H1 (cell line): ENCODE measurements around the gene PGAM2. TPM values are rescaled to one million over a fixed set of nuclear protein-coding genes. Genes with fewer than 3 reads are reported as not detected.

Experiments
- CTCF ChIA-PET: fragments of 300-600 bp; sonication (Branson Sonifier 250); formaldehyde crosslinking; loops from one replicate; lab custom pipeline; 2021; ENCODE audit not compliant: partially characterized antibody; lab: Charles Lee
- POLR2A ChIA-PET: fragments of 300-600 bp; sonication (Branson Sonifier 250); formaldehyde crosslinking; loops from one replicate; lab custom pipeline; 2021; ENCODE audit warnings: inconsistent platforms; ENCODE audit not compliant: partially characterized antibody; lab: Charles Lee
- DNase-seq, 2 experiments: peaks; one replicate each; pipeline versions ENCODE4 v3.0.0 to v3.0.0-alpha.2; 2010 to 2022; ENCODE audit warnings: low spot score in 2 of 2, low read depth in 1 of 2, mixed read lengths in 1 of 2
- FAIRE-seq: peaks from 2 replicates; lab custom pipeline; 2011; peaks lifted over from hg19 to GRCh38; lab: Jason Lieb, UNC
- H2AFZ ChIP-seq: 2 replicates; pipeline ENCODE4 v1.8.1; 2012; ENCODE audit warnings: low read length, inconsistent platforms
- H2AK5ac ChIP-seq: 2 replicates; pipeline ENCODE4 v1.6.1; 2013; ENCODE audit warnings: low read depth, low read length
- H2BK120ac ChIP-seq: replicated peaks from 2 replicates; pipeline ENCODE3; 2013; ENCODE audit warnings: low read depth, low read length, inconsistent platforms
- H2BK12ac ChIP-seq: 2 replicates; pipeline ENCODE4 v1.6.1; 2013; ENCODE audit warnings: low read depth, low read length
- H2BK15ac ChIP-seq: 2 replicates; pipeline ENCODE4 v1.6.1; 2013; ENCODE audit warnings: low read length
- H2BK20ac ChIP-seq: 2 replicates; pipeline ENCODE4 v1.6.1; 2013; ENCODE audit warnings: low read length
- H2BK5ac ChIP-seq: 2 replicates; pipeline ENCODE4 v1.6.1; 2013; ENCODE audit warnings: low read depth, low read length
- H3K14ac ChIP-seq: 2 replicates; pipeline ENCODE4 v1.6.1; 2013; ENCODE audit warnings: inconsistent platforms; ENCODE audit not compliant: insufficient read length
- H3K18ac ChIP-seq: 2 replicates; pipeline ENCODE4 v1.6.1; 2013; ENCODE audit warnings: low read length; ENCODE audit errors: extremely low read depth
- H3K23ac ChIP-seq: 2 replicates; pipeline ENCODE4 v1.6.1; 2013; ENCODE audit warnings: inconsistent platforms; ENCODE audit not compliant: insufficient read length
- H3K23me2 ChIP-seq: 2 replicates; pipeline ENCODE4 v1.6.1; 2013; ENCODE audit warnings: low read depth, low read length
- H3K27ac ChIP-seq: 2 replicates; pipeline ENCODE4 v1.6.1; 2011; ENCODE audit warnings: low read depth, low read length, inconsistent platforms
- H3K27me3 ChIP-seq, 4 experiments: replicated peaks in 1 of 4; 1 replicate in 1 of 4; 2 replicates in 3 of 4; pipeline versions ENCODE4 v1.6.1 to v1.8.1; 2011 to 2013; ENCODE audit warnings: low read length in 3 of 4, mild to moderate bottlenecking in 3 of 4, inconsistent platforms in 2 of 4, mixed read lengths in 2 of 4, moderate library complexity in 1 of 4; ENCODE audit not compliant: control insufficient read depth in 3 of 4, insufficient read depth in 3 of 4; ENCODE audit errors: extremely low read depth in 1 of 4
- H3K36me3 ChIP-seq, 4 experiments: 2 replicates each; pipeline versions ENCODE4 v1.6.1 to v1.8.1; 2011 to 2013; ENCODE audit warnings: mild to moderate bottlenecking in 4 of 4, low read length in 3 of 4, moderate library complexity in 2 of 4, control low read depth in 1 of 4, inconsistent platforms in 1 of 4; ENCODE audit not compliant: insufficient read depth in 4 of 4, control insufficient read depth in 2 of 4
- H3K4ac ChIP-seq: replicated peaks from 2 replicates; pipeline ENCODE3; 2013; ENCODE audit warnings: low read length, low read depth, mixed read lengths, inconsistent platforms; ENCODE audit not compliant: insufficient read length
- H3K4me1 ChIP-seq, 4 experiments: replicated peaks in 1 of 4; 1 replicate in 1 of 4; 2 replicates in 3 of 4; pipeline versions ENCODE4 v1.6.1 to v1.8.1; 2011 to 2013; ENCODE audit warnings: low read length in 3 of 4, inconsistent platforms in 2 of 4, mixed read lengths in 1 of 4; ENCODE audit not compliant: insufficient read depth in 4 of 4, control insufficient read depth in 3 of 4
- H3K4me2 ChIP-seq, 2 experiments: 2 replicates each; pipeline versions ENCODE4 v1.6.1 to v1.8.1; 2011 to 2013; ENCODE audit warnings: low read depth in 2 of 2, low read length in 2 of 2, control low read depth in 1 of 2, inconsistent platforms in 1 of 2, mild to moderate bottlenecking in 1 of 2; ENCODE audit not compliant: insufficient read depth in 1 of 2
- H3K4me3 ChIP-seq, 4 experiments: fragments of 200-600, 300-600 bp in 1 of 4; sonication (generic), shearing (Covaris generic), sonication (Bioruptor Twin) in 1 of 4; 2 replicates each; pipeline versions ENCODE4 v1.5.1 to v1.8.1; 2011 to 2016; ENCODE audit warnings: low read length in 4 of 4, low read depth in 3 of 4, control low read depth in 2 of 4, inconsistent platforms in 2 of 4, mild to moderate bottlenecking in 2 of 4, mixed read lengths in 1 of 4, moderate library complexity in 1 of 4; ENCODE audit not compliant: insufficient read depth in 2 of 4; ENCODE audit errors: extremely low read depth in 1 of 4
- H3K56ac ChIP-seq: replicated peaks from 2 replicates; pipeline ENCODE3; 2013; ENCODE audit warnings: low read depth, mild to moderate bottlenecking, mixed read lengths, low read length, inconsistent platforms; ENCODE audit not compliant: insufficient read length
- H3K79me1 ChIP-seq: 2 replicates; pipeline ENCODE4 v1.6.1; 2013; ENCODE audit warnings: low read depth, low read length, control low read depth
- H3K79me2 ChIP-seq, 2 experiments: 2 replicates each; pipeline versions ENCODE4 v1.6.1 to v1.8.1; 2012 to 2013; ENCODE audit warnings: low read length in 2 of 2, mild to moderate bottlenecking in 2 of 2, inconsistent platforms in 1 of 2; ENCODE audit not compliant: insufficient read depth in 2 of 2, control insufficient read depth in 1 of 2
- H3K9ac ChIP-seq, 4 experiments: replicated peaks in 1 of 4; 1 replicate in 1 of 4; 2 replicates in 3 of 4; pipeline versions ENCODE4 v1.6.1 to v1.8.1; 2011 to 2013; ENCODE audit warnings: low read depth in 3 of 4, low read length in 3 of 4, control low read depth in 2 of 4, mild to moderate bottlenecking in 2 of 4, moderate library complexity in 2 of 4, inconsistent platforms in 1 of 4; ENCODE audit errors: extremely low read depth in 1 of 4
- H3K9me3 ChIP-seq, 2 experiments: 2 replicates each; pipeline versions ENCODE4 v1.6.1 to v1.8.1; 2012 to 2013; ENCODE audit warnings: mild to moderate bottlenecking in 2 of 2, moderate library complexity in 2 of 2, control low read depth in 1 of 2, inconsistent platforms in 1 of 2, low read depth in 1 of 2, low read length in 1 of 2, mixed read lengths in 1 of 2; ENCODE audit not compliant: insufficient read depth in 2 of 2
- H4K20me1 ChIP-seq, 2 experiments: replicated peaks in 1 of 2; 2 replicates each; pipeline versions ENCODE3 to v1.8.1; 2011 to 2013; ENCODE audit warnings: inconsistent platforms in 2 of 2, low read length in 2 of 2, mild to moderate bottlenecking in 1 of 2; ENCODE audit not compliant: insufficient read depth in 2 of 2, control insufficient read depth in 1 of 2
- H4K5ac ChIP-seq: 2 replicates; pipeline ENCODE4 v1.6.1; 2013; ENCODE audit warnings: low read length, low read depth, mixed read lengths, inconsistent platforms; ENCODE audit not compliant: insufficient read length
- H4K8ac ChIP-seq: 2 replicates; pipeline ENCODE4 v1.8.0; 2013; ENCODE audit warnings: mild to moderate bottlenecking, moderate library complexity, low read length, inconsistent platforms; ENCODE audit not compliant: insufficient read depth; ENCODE audit errors: extremely low read depth
- H4K91ac ChIP-seq: replicated peaks from 2 replicates; pipeline ENCODE3; 2013; ENCODE audit warnings: low read length, mixed read lengths, inconsistent platforms; ENCODE audit not compliant: insufficient read length
- ASH2L ChIP-seq: fragments of 200-600, 300-600 bp; sonication (generic); IDR thresholded peaks from one replicate; pipeline ENCODE4 v1.7.1; 2017; ENCODE audit warnings: low read length
- BACH1 ChIP-seq: IDR thresholded peaks from 2 replicates; pipeline ENCODE4 v1.6.1; 2012; ENCODE audit warnings: low read length, improper control_type of control experiment
- CHD1 ChIP-seq: IDR thresholded peaks from 2 replicates; pipeline ENCODE4 v1.6.1; 2012; ENCODE audit warnings: low read depth, low read length, improper control_type of control experiment
- EGR1 ChIP-seq: IDR thresholded peaks from 2 replicates; pipeline ENCODE4 v1.6.1; 2011; ENCODE audit warnings: low read depth, low read length, borderline replicate concordance
- GTF2F1 ChIP-seq: IDR thresholded peaks from 2 replicates; pipeline ENCODE4 v1.6.1; 2012; ENCODE audit warnings: low read depth, low read length, improper control_type of control experiment, borderline replicate concordance
- HDAC6 ChIP-seq: IDR thresholded peaks from one replicate; pipeline ENCODE4 v1.7.1; 2012; ENCODE audit warnings: low read depth, mild to moderate bottlenecking, inconsistent platforms, low read length, moderate library complexity
- KDM4A ChIP-seq: IDR thresholded peaks from one replicate; pipeline ENCODE4 v1.7.1; 2012; ENCODE audit warnings: low read depth, mild to moderate bottlenecking, moderate library complexity, low read length, inconsistent platforms; ENCODE audit not compliant: severe bottlenecking
- NANOG ChIP-seq: IDR thresholded peaks from 2 replicates; pipeline ENCODE4 v1.6.1; 2011; ENCODE audit warnings: low read length, low read depth, mild to moderate bottlenecking, inconsistent platforms; ENCODE audit not compliant: insufficient read depth, poor library complexity, severe bottlenecking
- SIRT6 ChIP-seq: IDR thresholded peaks from one replicate; pipeline ENCODE4 v1.7.1; 2012; ENCODE audit warnings: low read length, inconsistent platforms
- TCF12 ChIP-seq: IDR thresholded peaks from 2 replicates; pipeline ENCODE4 v1.6.1; 2011; ENCODE audit warnings: low read depth, mild to moderate bottlenecking, low read length
- TEAD4 ChIP-seq: IDR thresholded peaks from 2 replicates; pipeline ENCODE4 v1.6.1; 2012; ENCODE audit warnings: low read depth, low read length, inconsistent platforms, mixed read lengths
- WGBS, 2 experiments: shearing (Covaris generic) in 1 of 2; methylation state at CpG; one replicate each; pipeline versions ENCODE4 v1.1.6 to v1.1.7; 2013 to 2015; ENCODE audit warnings: low lambda C conversion rate in 2 of 2, mixed read lengths in 2 of 2, inconsistent platforms in 1 of 2, low coverage in 1 of 2, missing lambda C conversion rate in 1 of 2; ENCODE audit not compliant: insufficient replicate concordance in 2 of 2, insufficient coverage in 1 of 2, insufficient read length in 1 of 2; ENCODE audit errors: extremely low coverage in 1 of 2, missing lambda C conversion rate in 1 of 2; 5-methylcytosine and 5-hydroxymethylcytosine counted together
- polyA plus RNA-seq, 7 experiments: library from polyadenylated mRNA; depleted of rRNA in 3 of 7; stranded (reverse) in 5 of 7; unstranded in 2 of 7; fragments of >200 nt in 5 of 7; fragments of 200-250 nt in 2 of 7; gene quantifications; 1 replicate in 5 of 7; 2 replicates in 1 of 7; 4 replicates in 1 of 7; pipeline versions ENCODE4 v1.2.1 to v1.2.3, GENCODE V29; 2011 to 2013; ENCODE audit warnings: missing spikeins in 2 of 7, mixed read lengths in 2 of 7
- total RNA-seq: library from RNA; stranded (reverse); fragmentation: NEBNext Ultra II Directional; extraction: Animal tissue kit (Norgen Biotek cat#: 25700); gene quantifications from 2 replicates; pipeline ENCODE4 v1.2.1, GENCODE V29; 2021

Gene PGAM2
- total and polyA plus RNA-seq, 2 of the 8 experiments (the other 6 are each of a cell fraction or from before 2014, with no cell fraction given), result 2.1 to 2.9 TPM

GRCh38 chr7:44100458-44101302 lies 35.3 kb upstream of the PGAM2 start:
- peaks cover 15% of the 10 kb centered on the region for H3K23me2 ChIP-seq
- no peak overlapping the region for H3K18ac ChIP-seq
- H2BK20ac ChIP-seq, result no peak overlapping the region
- peaks cover 0 to 27% (median 14%) of the 10 kb centered on the region in 4 experiments; a peak in 6 of 7 replicates for H3K27me3 ChIP-seq
- WGBS, 2 experiments, result 92% methylated on average over 10 of the region's 10 CpGs; no CpG with 5 or more reads in 1 of the 2 experiments
- H3K4me2 ChIP-seq, result no peak overlapping the region
- FAIRE-seq (no peak), DNase-seq (no peak)
- H2AK5ac ChIP-seq, result no peak overlapping the region
- H2BK12ac ChIP-seq, result no peak overlapping the region
- H3K4me1 ChIP-seq, result peaks cover 0 to 12% (median 9%) of the 10 kb centered on the region in 4 experiments; a peak in 6 of 7 replicates
- H3K27ac ChIP-seq, result no peak overlapping the region
- H2BK5ac ChIP-seq, result no peak overlapping the region
- no peaks in the 10 kb centered on the region for H3K36me3 ChIP-seq
- H2AFZ ChIP-seq, result 0 out of 2 replicates have a peak overlapping the region, but pooled peaks have one; percentile 6
- H3K4me3 ChIP-seq, result no peak overlapping the region
- no peak overlapping the region for H3K4ac ChIP-seq
- H4K8ac ChIP-seq, result no peak overlapping the region
- H3K79me2 ChIP-seq, result no peaks in the 10 kb centered on the region; a peak in 1 of 4 replicates
- H3K56ac ChIP-seq, result no peak overlapping the region
- no peak overlapping the region for H3K9ac ChIP-seq
- POLR2A ChIA-PET, result interaction anchor here (0.9 to 2.8 kb wide), 3 partner anchors 11 to 33 kb away, joined by 3 to 8 read pairs (median 4); no protein-coding TSS in a partner anchor
- no peak overlapping the region for H4K91ac ChIP-seq
- no peak overlapping the region for H4K5ac ChIP-seq
- no peak overlapping the region for H3K14ac ChIP-seq
- TF ChIP-seq TEAD4 (no peak), KDM4A (no peak), HDAC6 (no peak), BACH1 (no peak), EGR1 (no peak), ASH2L (no peak), NANOG (no peak), TCF12 (no peak), SIRT6 (no peak), GTF2F1 (no peak), CHD1 (no peak)
- TF ChIP-seq, all 59 proteins: peak for 0
- no peak overlapping the region for H2BK15ac ChIP-seq
- no peak overlapping the region for H3K23ac ChIP-seq
- no peaks in the 10 kb centered on the region for H3K9me3 ChIP-seq
- CTCF ChIA-PET, result interaction anchor here (0.6 to 2.7 kb wide), 6 partner anchors 9 to 96 kb away, joined by 3 to 13 read pairs (median 3); no protein-coding TSS in a partner anchor
- H3K79me1 ChIP-seq, result 0 out of 2 replicates have a peak, but pooled peaks cover 4% of the 10 kb centered on the region
- H4K20me1 ChIP-seq, result peaks cover 2 to 3% of the 10 kb centered on the region in 2 experiments
- H2BK120ac ChIP-seq, result no peak overlapping the region
